ENCODE measurements around the gene IGSF8.

GRCh38 chr1:160127381-160127780 is 29.0 kb upstream of the IGSF8 start:
- TF ChIP-seq CTCF (IDR thresholded peaks at IDR 0.05; ENCODE audit: low read depth, low read length, poor library complexity, severe bottlenecking) (no peak), EZH2phosphoT487 (IDR thresholded peaks at IDR 0.05; ENCODE audit: borderline replicate concordance, low read length) (no peak)
